ENCODE measurements around the gene B4GALNT4. TPM values are rescaled to one million over a fixed set of nuclear protein-coding genes. Genes with fewer than 3 reads are reported as not detected.

The B4GALNT4 gene
- total RNA-seq, 2 donors from 2014 or later = 2.1 TPM; not detected in 1

- H3K9me3 ChIP-seq = no peaks in the 10 kb centered on the region
- H3K36me3 ChIP-seq (replicated peaks in 1 of 2; ENCODE audit: insufficient read depth in 1 of 2, low read depth in 2 of 2) = no peaks in the 10 kb centered on the region
- WGBS, 2 donors = 18 to 49% methylated on average over 7 to 19 of the region's 19 CpGs
- peak overlapping the region; percentile 50 to 89 (median 74) for H3K27ac ChIP-seq
- intact Hi-C loops (cut with DNase I) = no loop called here
- no peak overlapping the region for H3K4me3 ChIP-seq
- no peaks in the 10 kb centered on the region for H3K27me3 ChIP-seq
- H3K4me1 ChIP-seq = peaks cover 29% of the 10 kb centered on the region
- DNase-seq (peak in 2 of 4 donors; percentile 4 to 12), ATAC-seq (no peak)
- TF ChIP-seq, protein P1, sequence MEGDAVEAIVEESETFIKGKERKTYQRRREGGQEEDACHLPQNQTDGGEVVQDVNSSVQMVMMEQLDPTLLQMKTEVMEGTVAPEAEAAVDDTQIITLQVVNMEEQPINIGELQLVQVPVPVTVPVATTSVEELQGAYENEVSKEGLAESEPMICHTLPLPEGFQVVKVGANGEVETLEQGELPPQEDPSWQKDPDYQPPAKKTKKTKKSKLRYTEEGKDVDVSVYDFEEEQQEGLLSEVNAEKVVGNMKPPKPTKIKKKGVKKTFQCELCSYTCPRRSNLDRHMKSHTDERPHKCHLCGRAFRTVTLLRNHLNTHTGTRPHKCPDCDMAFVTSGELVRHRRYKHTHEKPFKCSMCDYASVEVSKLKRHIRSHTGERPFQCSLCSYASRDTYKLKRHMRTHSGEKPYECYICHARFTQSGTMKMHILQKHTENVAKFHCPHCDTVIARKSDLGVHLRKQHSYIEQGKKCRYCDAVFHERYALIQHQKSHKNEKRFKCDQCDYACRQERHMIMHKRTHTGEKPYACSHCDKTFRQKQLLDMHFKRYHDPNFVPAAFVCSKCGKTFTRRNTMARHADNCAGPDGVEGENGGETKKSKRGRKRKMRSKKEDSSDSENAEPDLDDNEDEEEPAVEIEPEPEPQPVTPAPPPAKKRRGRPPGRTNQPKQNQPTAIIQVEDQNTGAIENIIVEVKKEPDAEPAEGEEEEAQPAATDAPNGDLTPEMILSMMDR (IDR thresholded peaks at IDR 0.05) = no peak
- TF ChIP-seq POLR2A (IDR thresholded peaks at IDR 0.05) = no peak
Observed at GRCh38 chr11:417652-418342, 48.5 kb downstream of the B4GALNT4 start.

GRCh38 chr11:418343-419247 is 49.3 kb downstream of the B4GALNT4 start:
- H3K27me3 ChIP-seq = no peaks in the 10 kb centered on the region
- peak in 2 of 4 donors; percentile 6 to 12 for DNase-seq
- 92 to 95% methylated on average over 23 to 29 of the region's 30 CpGs for WGBS, 2 donors

DNA sequence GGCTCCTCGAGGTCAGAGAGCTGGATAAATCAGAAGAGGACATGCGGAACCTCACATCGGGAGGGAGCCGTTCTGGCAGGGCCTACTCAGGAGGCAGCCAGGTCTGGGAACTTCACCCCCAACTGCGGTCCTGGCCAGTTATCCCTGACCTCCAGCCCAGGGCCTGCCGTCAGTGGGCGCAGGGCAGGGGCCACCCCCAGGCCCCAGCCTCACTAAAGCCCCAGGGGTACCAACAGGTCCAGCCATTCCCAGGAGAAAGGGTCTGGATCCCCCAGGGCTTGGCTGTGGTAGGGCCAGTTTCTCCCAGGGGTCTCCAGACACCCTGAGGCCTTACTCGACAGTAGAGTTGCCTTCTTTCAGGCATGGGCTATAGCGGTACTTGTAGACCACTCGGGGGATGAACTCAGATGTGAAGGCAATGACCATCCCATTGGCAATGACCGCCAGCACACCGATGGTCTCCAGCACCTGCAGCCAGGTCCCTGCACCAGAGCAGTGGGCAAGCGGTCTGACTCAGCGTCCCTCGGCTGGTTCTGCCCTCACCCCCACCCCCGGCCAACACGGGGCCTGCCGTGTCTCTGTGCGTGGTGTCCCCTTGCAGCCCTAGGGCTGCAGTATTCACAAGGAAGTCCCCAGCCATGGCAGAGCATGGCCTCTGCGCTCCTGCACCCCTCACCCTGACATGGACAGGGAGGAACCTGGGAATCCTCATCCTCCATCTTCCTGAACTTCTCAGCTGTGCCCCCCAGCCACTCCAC is 50.1 kb downstream of the B4GALNT4 start:
- Histone ChIP-seq H3K27me3 (no peaks in the 10 kb centered on the region), H3K27ac (no peak overlapping the region), H3K36me3 (replicated peaks in 1 of 2; ENCODE audit: insufficient read depth in 1 of 2, low read depth in 2 of 2) (no peaks in the 10 kb centered on the region), H3K4me3 (no peak overlapping the region), H3K9me3 (no peaks in the 10 kb centered on the region), H3K4me1 (peaks cover 27% of the 10 kb centered on the region)
- TF ChIP-seq, protein P1 (IDR thresholded peaks at IDR 0.05) = no peak
- TF ChIP-seq POLR2A (IDR thresholded peaks at IDR 0.05) = no peak
- DNase-seq (peak in 2 of 4 donors; percentile 4 to 10), ATAC-seq (no peak)
- WGBS, 2 donors = 83 to 91% methylated on average over 1 to 20 of the region's 20 CpGs
- intact Hi-C loops (cut with DNase I) = no loop called here

More at GRCh38 chr11:418343-419247, 49.3 kb downstream of the B4GALNT4 start:
- H3K9me3 ChIP-seq = no peaks in the 10 kb centered on the region
- H3K4me1 ChIP-seq = peaks cover 29% of the 10 kb centered on the region
- H3K27ac ChIP-seq = no peak overlapping the region
- TF ChIP-seq POLR2A (IDR thresholded peaks at IDR 0.05) = no peak
- TF ChIP-seq, protein P1 (IDR thresholded peaks at IDR 0.05) = no peak
- ATAC-seq = no peak
- intact Hi-C loops (cut with DNase I) = no loop called here
- H3K4me3 ChIP-seq = no peak overlapping the region
- no peaks in the 10 kb centered on the region for H3K36me3 ChIP-seq (replicated peaks in 1 of 2; ENCODE audit: insufficient read depth in 1 of 2, low read depth in 2 of 2)

- Histone ChIP-seq H3K27me3 (no peaks in the 10 kb centered on the region), H3K4me1 (peaks cover 21% of the 10 kb centered on the region), H3K9me3 (no peaks in the 10 kb centered on the region), H3K4me3 (no peak overlapping the region), H3K36me3 (replicated peaks in 1 of 2; ENCODE audit: insufficient read depth in 1 of 2, low read depth in 2 of 2) (no peaks in the 10 kb centered on the region), H3K27ac (no peak overlapping the region)
- intact Hi-C loops (cut with DNase I) = no loop called here
- ATAC-seq (no peak), DNase-seq (peak in 2 of 4 donors; percentile 5 to 10)
- 68 to 75% methylated on average over 33 to 58 of the region's 71 CpGs for WGBS, 2 donors
- TF ChIP-seq, protein P1 (IDR thresholded peaks at IDR 0.05) = no peak
- no peak for TF ChIP-seq POLR2A (IDR thresholded peaks at IDR 0.05)
Observed at GRCh38 chr11:420054-420910, 51.0 kb downstream of the B4GALNT4 start.
